Measurements from ENCODE around the gene ALDH2.

DNA sequence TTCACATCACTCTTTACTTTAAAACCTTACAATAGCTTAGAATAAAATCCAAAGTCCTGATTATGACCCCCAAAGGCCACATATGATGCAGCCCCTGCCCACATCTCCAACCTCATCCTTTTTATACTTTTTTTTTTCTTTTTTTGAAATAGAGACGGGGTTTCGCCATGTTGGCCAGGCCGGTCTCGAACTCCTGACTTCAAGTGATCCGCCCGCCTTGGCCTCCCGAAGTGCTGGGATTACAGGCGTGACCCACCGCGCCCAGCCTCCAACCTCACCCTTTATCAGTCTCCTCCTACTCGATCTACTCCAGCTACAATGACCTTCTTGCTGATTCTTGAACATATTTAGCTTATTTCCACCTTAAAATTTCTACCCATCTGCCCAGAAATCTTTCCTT lies 74.1 kb downstream of the ALDH2 start:
- TF ChIP-seq, protein P1, sequence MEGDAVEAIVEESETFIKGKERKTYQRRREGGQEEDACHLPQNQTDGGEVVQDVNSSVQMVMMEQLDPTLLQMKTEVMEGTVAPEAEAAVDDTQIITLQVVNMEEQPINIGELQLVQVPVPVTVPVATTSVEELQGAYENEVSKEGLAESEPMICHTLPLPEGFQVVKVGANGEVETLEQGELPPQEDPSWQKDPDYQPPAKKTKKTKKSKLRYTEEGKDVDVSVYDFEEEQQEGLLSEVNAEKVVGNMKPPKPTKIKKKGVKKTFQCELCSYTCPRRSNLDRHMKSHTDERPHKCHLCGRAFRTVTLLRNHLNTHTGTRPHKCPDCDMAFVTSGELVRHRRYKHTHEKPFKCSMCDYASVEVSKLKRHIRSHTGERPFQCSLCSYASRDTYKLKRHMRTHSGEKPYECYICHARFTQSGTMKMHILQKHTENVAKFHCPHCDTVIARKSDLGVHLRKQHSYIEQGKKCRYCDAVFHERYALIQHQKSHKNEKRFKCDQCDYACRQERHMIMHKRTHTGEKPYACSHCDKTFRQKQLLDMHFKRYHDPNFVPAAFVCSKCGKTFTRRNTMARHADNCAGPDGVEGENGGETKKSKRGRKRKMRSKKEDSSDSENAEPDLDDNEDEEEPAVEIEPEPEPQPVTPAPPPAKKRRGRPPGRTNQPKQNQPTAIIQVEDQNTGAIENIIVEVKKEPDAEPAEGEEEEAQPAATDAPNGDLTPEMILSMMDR (IDR thresholded peaks at IDR 0.05; ENCODE audit: low read depth, low read length) = no peak
- TF ChIP-seq POLR2A (IDR thresholded peaks at IDR 0.05; ENCODE audit: extremely low read depth, insufficient read length) = no peak

Data from NB4 (cell line).